ENCODE data around the gene TNFSF10. TPM values are rescaled to one million over a fixed set of nuclear protein-coding genes. Genes with fewer than 3 reads are reported as not detected.

Gene TNFSF10
- total RNA-seq, 4 donors from 2014 or later: 24.6 to 54.1 (median 37.3) TPM

- peak overlapping the region in 1 of 4 donors; percentile 54 for H3K4me3 ChIP-seq
- no peaks in the 10 kb centered on the region for H3K9me3 ChIP-seq
- DNase-seq (ENCODE audit: low spot score in 2 of 2): no peak
- peak overlapping the region in 3 of 4 donors; percentile 21 to 67 (median 40) for H3K27ac ChIP-seq
- no peaks in the 10 kb centered on the region for H3K27me3 ChIP-seq
- TF ChIP-seq POLR2A (IDR thresholded peaks at IDR 0.05): no peak
- peak in 1 of 2 donors; percentile 12 for TF ChIP-seq EP300 (IDR thresholded peaks at IDR 0.05)
- 57 to 58% methylated on average over 4 of the region's 4 CpGs for WGBS, 2 donors
- peaks cover 0 to 76% (median 20%) of the 10 kb centered on the region in 4 donors for H3K4me1 ChIP-seq
- no peaks in the 10 kb centered on the region for H3K36me3 ChIP-seq
Measured at GRCh38 chr3:172520301-172520831, 2.9 kb downstream of the TNFSF10 start.

- H3K36me3 ChIP-seq: peaks cover 0 to under 1% (median 0%) of the 10 kb centered on the region in 3 donors
- peaks cover 0 to 82% (median 26%) of the 10 kb centered on the region in 4 donors for H3K4me1 ChIP-seq
- peak overlapping the region in 3 of 4 donors; percentile 21 to 67 (median 40) for H3K27ac ChIP-seq
- DNase-seq (ENCODE audit: low spot score in 2 of 2): no peak
- H3K9me3 ChIP-seq: no peaks in the 10 kb centered on the region
- 86 to 87% methylated on average over 5 of the region's 5 CpGs for WGBS, 2 donors
- TF ChIP-seq POLR2A (IDR thresholded peaks at IDR 0.05): no peak
- no peak for TF ChIP-seq EP300 (IDR thresholded peaks at IDR 0.05)
- TF ChIP-seq CTCF (IDR thresholded peaks at IDR 0.05): no peak
- no peaks in the 10 kb centered on the region for H3K27me3 ChIP-seq
- peak overlapping the region in 1 of 4 donors; percentile 54 for H3K4me3 ChIP-seq
Measured at GRCh38 chr3:172519740-172520139, 3.5 kb downstream of the TNFSF10 start.

GRCh38 chr3:172518929-172519640 lies 4.1 kb downstream of the TNFSF10 start:
- H3K4me3 ChIP-seq: no peak overlapping the region
- H3K27ac ChIP-seq: peak overlapping the region in 1 of 4 donors; percentile 21
- 79 to 88% methylated on average over 2 of the region's 2 CpGs for WGBS, 2 donors
- H3K9me3 ChIP-seq: no peaks in the 10 kb centered on the region
- DNase-seq (ENCODE audit: low spot score in 2 of 2): no peak
- TF ChIP-seq EP300 (IDR thresholded peaks at IDR 0.05) (no peak), CTCF (IDR thresholded peaks at IDR 0.05) (no peak), POLR2A (IDR thresholded peaks at IDR 0.05) (no peak)
- H3K27me3 ChIP-seq: no peaks in the 10 kb centered on the region
- H3K36me3 ChIP-seq: peaks cover 0 to 7% (median 0%) of the 10 kb centered on the region in 3 donors
- peaks cover 0 to 85% (median 26%) of the 10 kb centered on the region in 4 donors for H3K4me1 ChIP-seq

GRCh38 chr3:172517859-172518466 lies 5.3 kb downstream of the TNFSF10 start:
- TF ChIP-seq CTCF (IDR thresholded peaks at IDR 0.05) (no peak), EP300 (IDR thresholded peaks at IDR 0.05) (no peak), POLR2A (IDR thresholded peaks at IDR 0.05) (no peak)
- H3K27me3 ChIP-seq: no peaks in the 10 kb centered on the region
- 87 to 89% methylated on average over 8 of the region's 8 CpGs for WGBS, 2 donors
- H3K36me3 ChIP-seq: peaks cover 0 to 15% (median 0%) of the 10 kb centered on the region in 3 donors
- H3K9me3 ChIP-seq: no peaks in the 10 kb centered on the region
- H3K4me3 ChIP-seq: no peak overlapping the region
- H3K27ac ChIP-seq: peak overlapping the region in 3 of 4 donors; percentile 17 to 56 (median 45)
- DNase-seq (ENCODE audit: low spot score in 2 of 2): no peak
- H3K4me1 ChIP-seq: peaks cover 0 to 88% (median 26%) of the 10 kb centered on the region in 4 donors

GRCh38 chr3:172516318-172517214 lies 6.7 kb downstream of the TNFSF10 start:
- Histone ChIP-seq H3K4me1 (peaks cover 0 to 85% (median 26%) of the 10 kb centered on the region in 4 donors), H3K9me3 (no peaks in the 10 kb centered on the region), H3K36me3 (peaks cover 0 to 29% (median 0%) of the 10 kb centered on the region in 3 donors), H3K27ac (peak overlapping the region in 3 of 4 donors; percentile 34 to 69 (median 56)), H3K4me3 (no peak overlapping the region), H3K27me3 (no peaks in the 10 kb centered on the region)
- WGBS, 2 donors: 63 to 64% methylated on average over 7 of the region's 7 CpGs
- peak; percentile 28 to 69 for DNase-seq (ENCODE audit: low spot score in 2 of 2)
- TF ChIP-seq EP300 (IDR thresholded peaks at IDR 0.05): peak in 1 of 2 donors; percentile 53
- no peak for TF ChIP-seq POLR2A (IDR thresholded peaks at IDR 0.05)
- no peak for TF ChIP-seq CTCF (IDR thresholded peaks at IDR 0.05)

Data from tibial nerve (tissue), 4 donors.